GM21737 (cell line): ENCODE measurements around the gene NDOR1.
"Not testable (repeated sequence)": the region's sequence is repeated elsewhere in the genome, so short reads cannot be mapped to it uniquely, and the experiment has no call there.

Experiments used
- ATAC-seq: cut with Tn5 transposase; IDR thresholded peaks from one replicate; pipeline ENCODE4 v1.9.1; 2021; ENCODE audit warnings: mild to moderate bottlenecking, moderate library complexity; ENCODE audit not compliant: unreplicated experiment

The NDOR1 gene

DNA sequence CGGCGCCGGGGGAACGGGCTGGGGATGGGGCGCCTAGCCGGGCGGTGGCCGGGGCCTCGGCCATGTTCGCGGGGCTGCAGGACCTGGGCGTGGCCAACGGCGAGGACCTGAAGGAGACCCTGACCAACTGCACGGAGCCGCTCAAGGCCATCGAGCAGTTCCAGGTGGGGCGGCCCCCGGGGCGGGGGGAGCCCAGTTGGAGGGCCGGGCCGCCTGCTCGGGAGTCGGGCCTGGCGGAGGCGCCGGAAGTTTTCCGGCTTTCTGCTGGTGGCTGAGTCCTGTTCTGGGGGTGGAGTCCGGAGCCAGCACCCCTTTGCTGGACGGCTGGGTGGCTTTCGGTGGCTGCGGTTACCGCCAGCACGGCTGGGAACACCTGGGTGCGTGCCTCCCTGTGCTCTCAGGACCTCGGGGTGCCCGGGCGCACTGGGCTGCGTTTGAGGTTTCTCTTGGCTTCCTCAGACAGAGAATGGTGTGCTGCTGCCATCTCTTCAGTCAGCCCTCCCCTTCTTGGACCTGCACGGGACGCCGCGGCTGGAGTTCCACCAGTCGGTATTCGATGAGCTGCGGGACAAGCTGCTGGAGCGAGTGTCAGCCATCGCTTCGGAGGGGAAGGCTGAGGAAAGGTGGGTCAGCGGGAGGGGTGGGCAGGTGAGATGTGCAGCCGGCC, 50.1 kb downstream of the NDOR1 start:
- ATAC-seq: no peak

DNA sequence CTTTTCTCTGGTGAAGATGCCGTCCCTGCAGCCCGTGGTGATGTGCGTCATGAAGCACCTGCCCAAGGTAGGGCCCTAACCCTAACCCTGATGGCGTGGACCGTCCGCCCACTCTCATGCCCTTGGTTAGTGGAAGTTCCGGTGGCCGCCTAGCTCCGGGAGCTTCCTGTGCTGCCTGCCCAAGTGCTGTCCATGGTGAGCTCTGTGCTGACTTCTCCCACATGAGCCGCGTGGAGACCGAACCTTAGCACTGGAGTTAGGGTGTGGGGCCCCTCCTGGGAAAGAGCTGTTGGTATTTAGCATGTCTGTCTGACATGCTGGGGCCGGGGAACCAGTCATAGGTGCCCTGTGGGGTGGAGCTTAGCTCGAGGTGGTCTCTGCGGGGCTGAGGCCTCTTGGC, 50.9 kb downstream of the NDOR1 start:
- no peak for ATAC-seq

DNA sequence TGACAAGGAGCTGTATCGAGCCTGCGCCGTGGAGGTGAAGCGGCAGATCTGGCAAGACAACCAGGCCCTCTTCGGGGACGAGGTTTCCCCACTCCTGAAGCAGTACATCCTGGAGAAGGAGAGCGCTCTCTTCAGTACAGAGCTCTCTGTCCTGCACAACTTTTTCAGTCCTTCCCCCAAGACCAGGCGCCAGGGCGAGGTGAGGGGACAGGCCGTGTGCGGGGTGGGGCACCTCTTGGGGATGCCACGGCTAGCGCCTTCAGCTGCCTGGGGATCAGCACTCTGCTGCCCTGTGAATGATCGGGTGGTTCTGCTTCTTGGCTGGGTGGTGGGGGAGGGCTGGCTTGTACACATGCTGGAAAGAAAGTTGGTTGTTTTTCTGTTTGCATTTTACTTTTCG, 51.4 kb downstream of the NDOR1 start:
- no peak for ATAC-seq

DNA sequence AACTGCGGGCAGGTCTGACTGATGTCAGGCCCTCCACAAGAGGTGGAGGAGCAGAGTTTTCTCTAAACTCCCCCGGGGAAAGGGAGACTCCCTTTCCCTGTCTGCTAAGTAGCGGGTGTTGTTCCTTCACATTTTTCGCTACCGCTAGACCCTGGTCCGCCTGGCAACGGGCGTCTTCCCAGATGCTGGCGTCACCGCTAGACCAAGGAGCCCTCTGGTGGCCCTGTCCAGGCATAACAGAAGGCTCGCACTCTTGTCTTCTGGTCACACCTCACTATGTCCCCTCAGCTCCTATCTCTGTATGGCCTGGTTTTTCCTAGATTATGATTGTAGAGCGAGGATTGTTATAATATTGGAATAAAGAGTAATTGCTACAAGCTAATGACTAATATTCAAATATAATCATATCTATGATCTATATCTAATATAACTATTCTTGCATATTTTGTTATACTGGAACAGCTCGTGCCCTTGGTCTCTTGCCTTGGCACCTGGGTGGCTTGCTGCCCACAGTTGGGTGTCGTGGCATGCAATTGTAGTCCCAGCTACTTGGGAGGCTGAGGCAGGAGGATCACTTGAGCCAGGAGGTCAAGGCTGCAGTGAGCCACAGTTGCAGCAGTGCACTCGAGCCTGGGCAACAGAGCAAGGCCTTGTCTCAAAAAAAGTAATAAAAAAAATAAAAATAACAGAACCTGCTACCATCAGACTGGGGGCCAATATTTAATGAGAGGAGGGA, 56.8 kb downstream of the NDOR1 start:
- not testable (repeated sequence) for ATAC-seq

DNA sequence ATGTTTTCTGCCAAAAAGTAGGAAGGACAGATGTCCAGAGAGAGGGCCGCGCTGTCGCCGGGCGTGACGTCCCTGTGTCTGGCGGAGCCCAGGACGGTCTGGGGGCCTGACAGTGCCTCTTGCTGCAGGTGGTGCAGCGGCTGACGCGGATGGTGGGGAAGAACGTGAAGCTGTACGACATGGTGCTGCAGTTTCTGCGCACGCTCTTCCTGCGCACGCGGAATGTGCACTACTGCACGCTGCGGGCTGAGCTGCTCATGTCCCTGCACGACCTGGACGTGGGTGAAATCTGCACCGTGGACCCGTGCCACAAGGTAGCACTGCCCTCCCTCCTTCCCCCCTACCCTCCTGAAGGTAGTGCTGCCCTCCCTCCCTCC, 57.4 kb downstream of the NDOR1 start:
- no peak for ATAC-seq

DNA sequence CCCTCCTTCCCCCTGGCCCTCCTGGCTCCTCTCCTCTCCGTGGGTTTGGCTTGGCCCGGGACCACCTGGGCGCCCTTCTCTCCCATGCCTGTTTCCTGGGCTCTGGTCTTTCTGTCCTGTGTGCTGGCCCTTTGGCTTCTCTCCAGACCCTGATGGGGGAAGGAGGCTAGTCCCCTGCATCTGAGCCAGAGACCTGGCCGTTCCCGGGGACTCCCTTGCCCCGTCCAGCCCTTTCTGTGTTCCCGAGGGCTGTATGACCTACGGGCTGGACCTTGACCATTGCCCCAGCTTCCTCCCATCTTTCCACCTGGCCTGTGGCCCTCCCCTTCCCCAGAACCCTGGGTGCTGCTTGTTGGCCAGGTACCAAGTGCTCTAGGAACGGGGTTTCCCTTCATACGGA, 58.0 kb downstream of the NDOR1 start:
- no peak for ATAC-seq

DNA sequence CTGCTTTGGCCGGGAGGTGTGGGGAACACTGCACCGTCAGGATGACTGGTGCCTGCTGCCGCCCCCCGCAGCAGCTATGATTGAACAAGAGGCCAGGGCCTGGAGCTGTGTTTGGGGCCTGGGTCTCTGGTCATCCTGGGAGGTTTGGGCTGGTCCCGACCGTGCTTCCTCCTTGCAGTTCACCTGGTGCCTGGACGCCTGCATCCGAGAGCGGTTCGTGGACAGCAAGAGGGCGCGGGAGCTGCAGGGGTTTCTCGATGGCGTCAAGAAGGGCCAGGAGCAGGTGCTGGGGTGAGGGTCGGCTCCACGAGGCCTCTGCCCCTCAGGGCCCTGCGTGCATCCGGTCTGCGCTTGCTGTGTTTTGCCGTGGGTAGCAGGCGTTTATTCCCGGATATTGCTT, 58.6 kb downstream of the NDOR1 start:
- ATAC-seq: no peak

DNA sequence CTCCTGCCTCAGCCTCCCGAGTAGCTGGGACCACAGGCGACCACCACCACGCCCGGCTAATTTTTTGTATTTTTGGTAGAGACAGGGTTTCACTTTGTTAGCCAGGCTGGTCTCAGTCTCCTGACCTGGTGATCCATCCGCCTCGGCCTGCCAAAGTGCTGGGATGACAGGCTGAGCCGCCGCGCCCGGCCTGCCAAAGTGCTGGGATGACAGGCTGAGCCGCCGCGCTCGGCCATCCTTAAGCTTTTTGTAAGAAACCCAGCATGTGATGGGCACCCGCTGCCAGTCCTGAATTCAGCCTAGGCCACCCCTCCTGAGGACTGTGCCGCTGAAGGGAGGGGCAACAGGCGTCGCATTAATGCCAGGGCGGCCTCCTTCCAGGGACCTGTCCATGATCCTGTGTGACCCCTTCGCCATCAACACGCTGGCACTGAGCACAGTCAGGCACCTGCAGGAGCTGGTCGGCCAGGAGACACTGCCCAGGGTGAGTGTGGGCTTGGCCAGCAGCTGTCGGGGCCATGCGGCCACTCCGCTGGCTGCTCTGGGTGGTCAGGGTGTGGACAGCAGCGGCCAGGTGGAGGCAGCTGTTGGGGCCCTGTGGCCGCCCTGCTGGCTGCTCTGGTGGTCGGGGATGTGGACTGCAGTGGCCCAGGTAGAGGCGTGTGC, 60.1 kb downstream of the NDOR1 start:
- no peak for ATAC-seq

DNA sequence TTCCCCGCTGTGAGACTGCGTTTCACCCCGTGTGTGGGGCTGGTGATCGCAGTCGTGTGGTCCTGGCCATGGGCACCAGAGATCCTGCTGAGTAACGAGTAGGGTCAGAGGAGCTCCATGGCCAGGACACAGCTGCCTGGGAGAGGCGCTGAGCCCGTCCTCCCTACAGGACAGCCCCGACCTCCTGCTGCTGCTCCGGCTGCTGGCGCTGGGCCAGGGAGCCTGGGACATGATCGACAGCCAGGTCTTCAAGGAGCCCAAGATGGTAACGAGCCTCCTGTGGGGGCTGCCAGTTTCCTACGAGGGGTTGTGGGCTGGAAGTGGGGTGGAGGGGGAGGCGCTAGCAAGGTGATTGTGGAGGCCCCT, 60.6 kb downstream of the NDOR1 start:
- ATAC-seq: no peak
